ENCODE results near the gene RUBCN. TPM values are rescaled to one million over a fixed set of nuclear protein-coding genes. Genes with fewer than 3 reads are reported as not detected.

Gene RUBCN
- total and polyA plus RNA-seq, 10 of the 15 experiments (the other 5 are each of a cell fraction or from before 2014, with no cell fraction given), result 15.5 to 79.9 (median 40.4) TPM

GRCh38 chr3:197709135-197709534 is 27.6 kb downstream of the RUBCN start (continued):
- no peak for TF ChIP-seq E4F1 (IDR thresholded peaks at IDR 0.05; ENCODE audit: borderline replicate concordance, partially characterized antibody)
- TF ChIP-seq, protein P1, sequence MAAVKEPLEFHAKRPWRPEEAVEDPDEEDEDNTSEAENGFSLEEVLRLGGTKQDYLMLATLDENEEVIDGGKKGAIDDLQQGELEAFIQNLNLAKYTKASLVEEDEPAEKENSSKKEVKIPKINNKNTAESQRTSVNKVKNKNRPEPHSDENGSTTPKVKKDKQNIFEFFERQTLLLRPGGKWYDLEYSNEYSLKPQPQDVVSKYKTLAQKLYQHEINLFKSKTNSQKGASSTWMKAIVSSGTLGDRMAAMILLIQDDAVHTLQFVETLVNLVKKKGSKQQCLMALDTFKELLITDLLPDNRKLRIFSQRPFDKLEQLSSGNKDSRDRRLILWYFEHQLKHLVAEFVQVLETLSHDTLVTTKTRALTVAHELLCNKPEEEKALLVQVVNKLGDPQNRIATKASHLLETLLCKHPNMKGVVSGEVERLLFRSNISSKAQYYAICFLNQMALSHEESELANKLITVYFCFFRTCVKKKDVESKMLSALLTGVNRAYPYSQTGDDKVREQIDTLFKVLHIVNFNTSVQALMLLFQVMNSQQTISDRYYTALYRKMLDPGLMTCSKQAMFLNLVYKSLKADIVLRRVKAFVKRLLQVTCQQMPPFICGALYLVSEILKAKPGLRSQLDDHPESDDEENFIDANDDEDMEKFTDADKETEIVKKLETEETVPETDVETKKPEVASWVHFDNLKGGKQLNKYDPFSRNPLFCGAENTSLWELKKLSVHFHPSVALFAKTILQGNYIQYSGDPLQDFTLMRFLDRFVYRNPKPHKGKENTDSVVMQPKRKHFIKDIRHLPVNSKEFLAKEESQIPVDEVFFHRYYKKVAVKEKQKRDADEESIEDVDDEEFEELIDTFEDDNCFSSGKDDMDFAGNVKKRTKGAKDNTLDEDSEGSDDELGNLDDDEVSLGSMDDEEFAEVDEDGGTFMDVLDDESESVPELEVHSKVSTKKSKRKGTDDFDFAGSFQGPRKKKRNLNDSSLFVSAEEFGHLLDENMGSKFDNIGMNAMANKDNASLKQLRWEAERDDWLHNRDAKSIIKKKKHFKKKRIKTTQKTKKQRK (IDR thresholded peaks at IDR 0.05; ENCODE audit: low read depth, low read length), result no peak
- no peak for TF ChIP-seq PAX8 (IDR thresholded peaks at IDR 0.05)
- TF ChIP-seq IRF5 (IDR thresholded peaks at IDR 0.05; ENCODE audit: borderline replicate concordance), result peak; percentile 44; the same call in 1 of the 2 replicates
- TF ChIP-seq CTCF (IDR thresholded peaks at IDR 0.05 in 2 of 3, conservative IDR thresholded peaks at IDR 0.05 in 1 of 3; ENCODE audit: control insufficient read depth in 2 of 3, extremely low read depth in 1 of 3, insufficient read depth in 1 of 3, low read depth in 3 of 3, low read length in 3 of 3), result no peak
- TF ChIP-seq, protein P2, sequence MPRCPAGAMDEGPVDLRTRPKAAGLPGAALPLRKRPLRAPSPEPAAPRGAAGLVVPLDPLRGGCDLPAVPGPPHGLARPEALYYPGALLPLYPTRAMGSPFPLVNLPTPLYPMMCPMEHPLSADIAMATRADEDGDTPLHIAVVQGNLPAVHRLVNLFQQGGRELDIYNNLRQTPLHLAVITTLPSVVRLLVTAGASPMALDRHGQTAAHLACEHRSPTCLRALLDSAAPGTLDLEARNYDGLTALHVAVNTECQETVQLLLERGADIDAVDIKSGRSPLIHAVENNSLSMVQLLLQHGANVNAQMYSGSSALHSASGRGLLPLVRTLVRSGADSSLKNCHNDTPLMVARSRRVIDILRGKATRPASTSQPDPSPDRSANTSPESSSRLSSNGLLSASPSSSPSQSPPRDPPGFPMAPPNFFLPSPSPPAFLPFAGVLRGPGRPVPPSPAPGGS (IDR thresholded peaks at IDR 0.05; ENCODE audit: borderline replicate concordance, insufficient read depth, low read depth, low read length, poor library complexity, severe bottlenecking), result no peak
- peak; percentile 37; the same call in 1 of the 2 replicates for TF ChIP-seq FOXM1 (IDR thresholded peaks at IDR 0.05; ENCODE audit: low read depth, low read length)
- TF ChIP-seq RELA (IDR thresholded peaks at IDR 0.05; ENCODE audit: borderline replicate concordance, partially characterized antibody), result no peak
- TF ChIP-seq SMAD1 (IDR thresholded peaks at IDR 0.05; ENCODE audit: low read depth, partially characterized antibody), result no peak
- TF ChIP-seq, protein P3, sequence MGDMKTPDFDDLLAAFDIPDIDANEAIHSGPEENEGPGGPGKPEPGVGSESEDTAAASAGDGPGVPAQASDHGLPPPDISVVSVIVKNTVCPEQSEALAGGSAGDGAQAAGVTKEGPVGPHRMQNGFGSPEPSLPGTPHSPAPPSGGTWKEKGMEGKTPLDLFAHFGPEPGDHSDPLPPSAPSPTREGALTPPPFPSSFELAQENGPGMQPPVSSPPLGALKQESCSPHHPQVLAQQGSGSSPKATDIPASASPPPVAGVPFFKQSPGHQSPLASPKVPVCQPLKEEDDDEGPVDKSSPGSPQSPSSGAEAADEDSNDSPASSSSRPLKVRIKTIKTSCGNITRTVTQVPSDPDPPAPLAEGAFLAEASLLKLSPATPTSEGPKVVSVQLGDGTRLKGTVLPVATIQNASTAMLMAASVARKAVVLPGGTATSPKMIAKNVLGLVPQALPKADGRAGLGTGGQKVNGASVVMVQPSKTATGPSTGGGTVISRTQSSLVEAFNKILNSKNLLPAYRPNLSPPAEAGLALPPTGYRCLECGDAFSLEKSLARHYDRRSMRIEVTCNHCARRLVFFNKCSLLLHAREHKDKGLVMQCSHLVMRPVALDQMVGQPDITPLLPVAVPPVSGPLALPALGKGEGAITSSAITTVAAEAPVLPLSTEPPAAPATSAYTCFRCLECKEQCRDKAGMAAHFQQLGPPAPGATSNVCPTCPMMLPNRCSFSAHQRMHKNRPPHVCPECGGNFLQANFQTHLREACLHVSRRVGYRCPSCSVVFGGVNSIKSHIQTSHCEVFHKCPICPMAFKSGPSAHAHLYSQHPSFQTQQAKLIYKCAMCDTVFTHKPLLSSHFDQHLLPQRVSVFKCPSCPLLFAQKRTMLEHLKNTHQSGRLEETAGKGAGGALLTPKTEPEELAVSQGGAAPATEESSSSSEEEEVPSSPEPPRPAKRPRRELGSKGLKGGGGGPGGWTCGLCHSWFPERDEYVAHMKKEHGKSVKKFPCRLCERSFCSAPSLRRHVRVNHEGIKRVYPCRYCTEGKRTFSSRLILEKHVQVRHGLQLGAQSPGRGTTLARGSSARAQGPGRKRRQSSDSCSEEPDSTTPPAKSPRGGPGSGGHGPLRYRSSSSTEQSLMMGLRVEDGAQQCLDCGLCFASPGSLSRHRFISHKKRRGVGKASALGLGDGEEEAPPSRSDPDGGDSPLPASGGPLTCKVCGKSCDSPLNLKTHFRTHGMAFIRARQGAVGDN (IDR thresholded peaks at IDR 0.05), result no peak
- no peak for TF ChIP-seq ZNF207 (IDR thresholded peaks at IDR 0.05; ENCODE audit: borderline replicate concordance)
- TF ChIP-seq NR2C2 (IDR thresholded peaks at IDR 0.05; ENCODE audit: borderline replicate concordance, control insufficient read depth, insufficient read length, low read depth), result no peak
- TF ChIP-seq RCOR1 (conservative IDR thresholded peaks at IDR 0.05; ENCODE audit: low read depth, low read length), result no peak

Measured in GM12878 (cell line).